ENCODE data around the gene SDC4.
"Not testable (repeated sequence)": the region's sequence is repeated elsewhere in the genome, so short reads cannot be mapped to it uniquely, and the experiment has no call there.

SDC4 gene

GRCh38 chr20:45363611-45364492 lies 15.6 kb upstream of the SDC4 start:
- no peak for DNase-seq (ENCODE audit: low spot score)

- peak; percentile 100 for DNase-seq (ENCODE audit: low spot score)
These were observed 14.8 kb upstream of the SDC4 start, which contains the start of gene SYS1 for GRCh38 chr20:45362804-45363610. Gene SYS1 (plus strand): TSS chr20:45363156. CDS start chr20:45363532, 376 bp downstream.

GRCh38 chr20:45361793-45362192 lies 13.6 kb upstream of the SDC4 start:
- DNase-seq (ENCODE audit: low spot score): no peak

GRCh38 chr20:45359406-45360148 lies 11.4 kb upstream of the SDC4 start:
- DNase-seq (ENCODE audit: low spot score): peak; percentile 96

GRCh38 chr20:45359069-45359405 lies 10.8 kb upstream of the SDC4 start:
- DNase-seq (ENCODE audit: low spot score): peak; percentile 75

- peak; percentile 85 for DNase-seq (ENCODE audit: low spot score)
These were observed 10.3 kb upstream of the SDC4 start for GRCh38 chr20:45358282-45359068.

- peak; percentile 57 for DNase-seq (ENCODE audit: low spot score)
These were observed 7.2 kb upstream of the SDC4 start for GRCh38 chr20:45355209-45356084.

- DNase-seq (ENCODE audit: low spot score): no peak
These were observed 6.4 kb upstream of the SDC4 start for GRCh38 chr20:45354423-45355208.

GRCh38 chr20:45353746-45354145 lies 5.5 kb upstream of the SDC4 start:
- DNase-seq (ENCODE audit: low spot score): no peak

- DNase-seq (ENCODE audit: low spot score): no peak
These were observed 4.5 kb upstream of the SDC4 start for GRCh38 chr20:45352729-45353128.

GRCh38 chr20:45350795-45351194 lies 2.6 kb upstream of the SDC4 start:
- not testable (repeated sequence) for DNase-seq (ENCODE audit: low spot score)

GRCh38 chr20:45350217-45350616 lies 2.0 kb upstream of the SDC4 start:
- DNase-seq (ENCODE audit: low spot score): no peak

- DNase-seq (ENCODE audit: low spot score): no peak
These were observed 808 bp downstream of the SDC4 start for GRCh38 chr20:45347297-45347935.

- no peak for DNase-seq (ENCODE audit: low spot score)
These were observed 1.4 kb downstream of the SDC4 start for GRCh38 chr20:45346851-45347250.

- no peak for DNase-seq (ENCODE audit: low spot score)
These were observed 1.9 kb downstream of the SDC4 start for GRCh38 chr20:45346291-45346718.

- peak; percentile 50 for DNase-seq (ENCODE audit: low spot score)
These were observed 2.9 kb downstream of the SDC4 start for GRCh38 chr20:45345104-45345936.

- peak; percentile 92 for DNase-seq (ENCODE audit: low spot score)
These were observed 3.9 kb downstream of the SDC4 start for GRCh38 chr20:45344168-45344860.

Data from SW480 (cell line).